ENCODE measurements around the gene ARSG.
"Not testable (repeated sequence)": the region's sequence is repeated elsewhere in the genome, so short reads cannot be mapped to it uniquely, and the experiment has no call there.

The ARSG gene

GRCh38 chr17:68307443-68307842, 16.1 kb downstream of the ARSG start:
- no peak for DNase-seq

GRCh38 chr17:68308486-68308885, 17.2 kb downstream of the ARSG start:
- DNase-seq: not testable (repeated sequence)

- not testable (repeated sequence) for DNase-seq
Measured at GRCh38 chr17:68309066-68309670, 17.9 kb downstream of the ARSG start.

GRCh38 chr17:68310152-68310551, 18.9 kb downstream of the ARSG start:
- DNase-seq: no peak

- DNase-seq: no peak
Measured at GRCh38 chr17:68314916-68315535, 23.7 kb downstream of the ARSG start.

GRCh38 chr17:68315930-68316329, 24.6 kb downstream of the ARSG start:
- no peak for DNase-seq

- DNase-seq: no peak
Measured at GRCh38 chr17:68317458-68317857, 26.2 kb downstream of the ARSG start.

GRCh38 chr17:68318103-68318991, 27.1 kb downstream of the ARSG start:
- no peak for DNase-seq

DNA sequence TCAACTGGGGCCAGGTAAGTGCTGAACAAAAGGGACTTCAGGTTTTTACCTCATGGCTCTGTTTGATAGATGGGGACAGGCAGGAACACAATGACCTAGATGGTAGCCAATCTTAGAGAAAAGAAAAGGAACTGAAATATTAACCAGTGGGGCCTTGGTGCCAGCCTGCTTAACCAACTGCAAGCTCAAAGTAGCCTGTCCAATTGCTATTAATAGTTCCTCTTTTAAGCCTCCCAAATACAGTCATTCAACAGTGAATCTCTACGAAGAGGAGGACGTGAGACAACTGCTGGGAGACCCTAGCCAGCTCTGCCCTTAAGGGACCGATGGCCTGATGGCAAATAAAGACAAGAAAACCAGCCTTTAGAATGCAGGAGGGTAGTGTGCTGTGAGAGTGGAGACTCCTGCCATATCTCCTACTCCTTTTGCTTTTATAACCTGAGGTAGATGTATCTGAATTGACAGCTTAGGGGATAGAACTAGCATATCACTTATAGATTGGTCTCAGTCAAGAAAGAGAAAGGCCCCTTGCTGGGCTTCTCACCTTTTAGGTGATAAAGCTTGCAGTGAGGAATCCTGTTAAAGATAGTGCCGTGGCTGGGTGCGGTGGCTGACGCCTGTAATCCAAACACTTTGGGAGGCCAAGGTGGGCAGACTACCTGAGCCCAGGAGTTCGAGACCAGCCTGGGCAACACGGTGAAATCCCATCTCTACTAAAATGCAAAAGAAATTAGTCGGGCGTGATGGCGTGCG, 28.3 kb downstream of the ARSG start:
- DNase-seq: peak; percentile 15

DNA sequence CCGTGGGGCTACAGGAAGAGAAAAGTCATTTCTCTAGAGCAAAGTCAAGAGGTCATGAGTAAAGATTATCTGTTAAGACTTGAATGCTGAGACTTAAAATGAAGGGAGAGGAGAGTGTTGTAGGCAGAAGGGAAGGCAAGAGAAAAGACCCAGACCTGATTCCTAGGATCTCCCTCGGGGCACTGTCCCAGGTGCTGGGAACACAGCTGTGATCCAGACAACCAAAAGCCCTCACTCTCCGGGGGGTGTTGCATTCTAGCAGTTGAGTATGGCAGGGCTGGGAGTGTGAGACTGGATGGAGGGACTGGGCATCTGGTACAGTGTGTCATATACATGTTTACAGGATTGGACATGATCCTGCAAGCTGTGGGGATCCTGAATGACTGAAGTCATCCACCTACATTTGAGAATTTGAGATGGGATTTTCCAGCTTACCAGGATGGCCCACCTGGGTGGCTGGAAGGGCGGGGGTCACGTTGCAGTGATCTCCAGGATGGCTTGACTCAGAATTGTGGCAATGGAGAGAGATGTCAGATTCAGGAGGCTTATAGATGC, 29.1 kb downstream of the ARSG start:
- no peak for DNase-seq

GRCh38 chr17:68320943-68321555, 29.8 kb downstream of the ARSG start:
- no peak for DNase-seq

- DNase-seq: no peak
Measured at GRCh38 chr17:68321556-68321954, 30.3 kb downstream of the ARSG start.

DNA sequence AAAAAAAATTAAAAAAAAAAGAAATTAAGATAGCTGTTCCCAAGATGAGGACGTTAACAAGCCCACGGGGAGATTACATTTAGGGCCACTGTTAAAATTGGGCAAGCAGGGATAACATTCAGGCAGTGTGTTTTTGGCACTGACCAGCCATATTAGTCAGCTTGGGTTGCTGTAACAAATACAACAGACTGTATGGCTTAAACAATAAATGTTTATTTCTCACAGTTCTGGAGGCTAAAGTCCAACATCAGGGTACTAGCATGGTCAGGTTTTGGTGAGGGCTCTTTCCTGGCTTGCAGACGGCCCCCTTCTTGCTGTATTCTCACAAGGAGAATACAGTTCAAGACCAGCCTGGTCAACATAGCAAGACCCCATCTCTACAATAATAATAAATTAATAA, 31.3 kb downstream of the ARSG start:
- DNase-seq: no peak

GRCh38 chr17:68324114-68324513, 32.8 kb downstream of the ARSG start:
- DNase-seq: no peak

- no peak for DNase-seq
Measured at GRCh38 chr17:68324654-68325336, 33.5 kb downstream of the ARSG start.

GRCh38 chr17:68325961-68326360, 34.7 kb downstream of the ARSG start:
- no peak for DNase-seq

DNA sequence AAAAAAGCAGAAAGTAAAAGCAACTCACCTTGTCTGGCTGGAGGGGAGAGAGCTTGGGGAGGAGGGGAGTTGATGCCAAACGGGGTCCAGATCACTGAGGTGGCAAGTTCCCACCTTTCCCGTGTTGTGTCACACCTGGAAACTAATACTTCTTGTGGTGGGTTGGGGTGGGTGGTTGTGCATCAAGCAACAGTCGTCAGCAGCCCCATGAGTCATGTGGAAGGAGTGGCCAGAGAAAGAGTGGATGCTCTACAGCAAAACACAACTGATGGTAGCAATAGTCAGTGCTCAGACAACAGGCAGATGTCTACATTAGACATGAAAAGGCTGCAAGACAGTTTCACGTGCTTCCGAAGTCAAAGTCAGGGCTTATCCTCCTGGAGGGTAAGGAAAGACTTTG, 35.4 kb downstream of the ARSG start:
- no peak for DNase-seq

- no peak for DNase-seq
Measured at GRCh38 chr17:68327823-68328557, 36.7 kb downstream of the ARSG start.

DNA sequence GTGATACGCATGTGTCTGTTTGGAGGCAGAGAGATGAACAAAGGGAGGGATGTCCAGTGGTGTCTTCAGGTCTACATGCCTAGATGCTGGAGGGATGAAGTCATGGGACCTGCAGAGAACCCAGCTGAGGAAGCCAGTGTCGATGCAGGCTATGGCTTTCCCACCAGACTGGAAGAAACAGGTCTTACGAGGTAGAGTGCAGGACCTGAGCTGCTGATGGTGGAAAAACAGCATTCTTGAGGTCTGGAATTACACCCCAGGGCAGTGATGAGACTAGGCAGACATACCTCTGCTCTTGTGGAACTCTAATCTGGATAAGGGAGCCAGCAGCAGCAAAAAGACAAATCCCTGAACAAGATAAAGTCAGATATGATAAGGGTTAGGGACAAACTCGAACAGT, 37.4 kb downstream of the ARSG start:
- DNase-seq: no peak

- DNase-seq: no peak
Measured at GRCh38 chr17:68329331-68329730, 38.0 kb downstream of the ARSG start.

GRCh38 chr17:68331932-68332331, 40.6 kb downstream of the ARSG start:
- DNase-seq: not testable (repeated sequence)

Data from RPMI8226 (cell line).